ENCODE results near the gene AGPAT4. TPM values are rescaled to one million over a fixed set of nuclear protein-coding genes. Genes with fewer than 3 reads are reported as not detected.
A peak's percentile ranks its signal among the peaks of the same experiment; 100 is the strongest.

The AGPAT4 gene
- total RNA-seq, 1 experiment from 2014 or later = 15.5 TPM

DNA sequence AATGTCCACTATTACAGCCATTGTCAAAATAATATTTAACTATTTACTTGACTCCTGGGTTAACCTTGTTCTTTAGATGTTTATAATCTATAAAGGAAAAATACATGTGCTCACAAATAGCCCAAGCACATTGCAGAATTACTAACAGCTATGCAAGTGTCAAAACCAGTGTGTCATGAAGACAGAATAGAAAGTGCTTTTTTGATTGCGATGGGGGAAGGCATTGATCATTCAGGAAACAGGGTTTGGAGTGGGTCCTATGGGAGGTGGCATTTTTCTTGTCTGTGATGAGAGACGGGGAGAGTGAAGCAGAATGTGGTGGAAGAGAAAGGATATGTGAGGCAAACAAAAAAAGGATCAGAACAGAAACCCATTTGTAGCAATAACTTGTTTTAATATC, 1.0 kb upstream of the AGPAT4 start (continued):
- TF ChIP-seq, protein P1, sequence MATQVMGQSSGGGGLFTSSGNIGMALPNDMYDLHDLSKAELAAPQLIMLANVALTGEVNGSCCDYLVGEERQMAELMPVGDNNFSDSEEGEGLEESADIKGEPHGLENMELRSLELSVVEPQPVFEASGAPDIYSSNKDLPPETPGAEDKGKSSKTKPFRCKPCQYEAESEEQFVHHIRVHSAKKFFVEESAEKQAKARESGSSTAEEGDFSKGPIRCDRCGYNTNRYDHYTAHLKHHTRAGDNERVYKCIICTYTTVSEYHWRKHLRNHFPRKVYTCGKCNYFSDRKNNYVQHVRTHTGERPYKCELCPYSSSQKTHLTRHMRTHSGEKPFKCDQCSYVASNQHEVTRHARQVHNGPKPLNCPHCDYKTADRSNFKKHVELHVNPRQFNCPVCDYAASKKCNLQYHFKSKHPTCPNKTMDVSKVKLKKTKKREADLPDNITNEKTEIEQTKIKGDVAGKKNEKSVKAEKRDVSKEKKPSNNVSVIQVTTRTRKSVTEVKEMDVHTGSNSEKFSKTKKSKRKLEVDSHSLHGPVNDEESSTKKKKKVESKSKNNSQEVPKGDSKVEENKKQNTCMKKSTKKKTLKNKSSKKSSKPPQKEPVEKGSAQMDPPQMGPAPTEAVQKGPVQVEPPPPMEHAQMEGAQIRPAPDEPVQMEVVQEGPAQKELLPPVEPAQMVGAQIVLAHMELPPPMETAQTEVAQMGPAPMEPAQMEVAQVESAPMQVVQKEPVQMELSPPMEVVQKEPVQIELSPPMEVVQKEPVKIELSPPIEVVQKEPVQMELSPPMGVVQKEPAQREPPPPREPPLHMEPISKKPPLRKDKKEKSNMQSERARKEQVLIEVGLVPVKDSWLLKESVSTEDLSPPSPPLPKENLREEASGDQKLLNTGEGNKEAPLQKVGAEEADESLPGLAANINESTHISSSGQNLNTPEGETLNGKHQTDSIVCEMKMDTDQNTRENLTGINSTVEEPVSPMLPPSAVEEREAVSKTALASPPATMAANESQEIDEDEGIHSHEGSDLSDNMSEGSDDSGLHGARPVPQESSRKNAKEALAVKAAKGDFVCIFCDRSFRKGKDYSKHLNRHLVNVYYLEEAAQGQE (IDR thresholded peaks at IDR 0.05; ENCODE audit: low read depth) = no peak
- TF ChIP-seq JUND (IDR thresholded peaks at IDR 0.05) = no peak
- TF ChIP-seq EGR1 (IDR thresholded peaks at IDR 0.05; ENCODE audit: low read depth) = no peak
- no peak for TF ChIP-seq ELF1 (IDR thresholded peaks at IDR 0.05; ENCODE audit: borderline replicate concordance, low read depth)
- no peak for TF ChIP-seq EZH2 (IDR thresholded peaks at IDR 0.05)

DNA sequence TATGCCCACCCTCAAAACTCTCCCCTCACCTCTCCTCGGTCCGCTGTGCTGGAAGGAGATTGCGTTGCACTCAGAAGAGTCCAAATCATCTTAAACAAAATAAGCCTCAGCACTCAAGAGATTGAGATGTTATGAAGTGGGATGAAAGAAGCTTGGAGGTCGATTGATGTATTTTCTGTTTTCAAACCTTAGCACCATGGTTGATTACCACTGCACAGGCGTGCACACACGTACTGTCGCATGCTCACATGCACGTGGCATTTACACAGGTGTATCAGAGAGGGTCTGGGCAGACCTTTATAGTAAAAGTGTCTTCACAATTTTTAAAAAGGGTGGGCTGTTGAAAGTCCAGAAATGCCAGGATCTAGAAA, 612 bp upstream of the AGPAT4 start:
- Histone ChIP-seq H3K4me3 (replicated peaks in 1 of 2; ENCODE audit: low read depth in 1 of 2, low read length in 2 of 2) (peak overlapping the region; percentile 73 to 78), H2AFZ (ENCODE audit: low read depth, low read length, poor library complexity, severe bottlenecking) (peak overlapping the region; percentile 82), H3K9me3 (ENCODE audit: control insufficient read depth in 1 of 2, insufficient read depth in 1 of 2, low read depth in 1 of 2, low read length in 2 of 2) (no peaks in the 10 kb centered on the region), H3K9me2 (ENCODE audit: insufficient read depth) (no peaks in the 10 kb centered on the region), H3K79me2 (ENCODE audit: insufficient read depth, low read length) (peaks cover 9% of the 10 kb centered on the region; the same call in 1 of the 2 replicates), H3K36me3 (ENCODE audit: control insufficient read depth in 1 of 2, insufficient read depth in 2 of 2, low read length in 2 of 2) (no peaks in the 10 kb centered on the region), H3K27me3 (ENCODE audit: insufficient read depth, low read length) (no peaks in the 10 kb centered on the region), H4K20me1 (ENCODE audit: insufficient read depth) (no peaks in the 10 kb centered on the region; the same call in 1 of the 2 replicates), H3K27ac (ENCODE audit: low read depth, low read length) (peak overlapping the region; percentile 40), H3K9ac (ENCODE audit: low read length) (peak overlapping the region; percentile 58), H3K4me1 (ENCODE audit: control insufficient read depth in 1 of 2, insufficient read depth in 2 of 2, low read length in 2 of 2) (peaks cover 4 to 35% of the 10 kb centered on the region in 2 experiments; a peak in 2 of 4 replicates), H3K4me2 (ENCODE audit: low read length) (peak overlapping the region; percentile 75)
- TF ChIP-seq POLR2AphosphoS5 (IDR thresholded peaks at IDR 0.05; ENCODE audit: low read depth, low read length) = no peak
- no peak for TF ChIP-seq TCF7L2 (IDR thresholded peaks at IDR 0.05; ENCODE audit: borderline replicate concordance, extremely low read depth, insufficient read depth, insufficient read length)
- no peak for TF ChIP-seq JUND (IDR thresholded peaks at IDR 0.05)
- TF ChIP-seq, protein P2, sequence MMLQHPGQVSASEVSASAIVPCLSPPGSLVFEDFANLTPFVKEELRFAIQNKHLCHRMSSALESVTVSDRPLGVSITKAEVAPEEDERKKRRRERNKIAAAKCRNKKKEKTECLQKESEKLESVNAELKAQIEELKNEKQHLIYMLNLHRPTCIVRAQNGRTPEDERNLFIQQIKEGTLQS (IDR thresholded peaks at IDR 0.05) = no peak
- TF ChIP-seq, protein P3, sequence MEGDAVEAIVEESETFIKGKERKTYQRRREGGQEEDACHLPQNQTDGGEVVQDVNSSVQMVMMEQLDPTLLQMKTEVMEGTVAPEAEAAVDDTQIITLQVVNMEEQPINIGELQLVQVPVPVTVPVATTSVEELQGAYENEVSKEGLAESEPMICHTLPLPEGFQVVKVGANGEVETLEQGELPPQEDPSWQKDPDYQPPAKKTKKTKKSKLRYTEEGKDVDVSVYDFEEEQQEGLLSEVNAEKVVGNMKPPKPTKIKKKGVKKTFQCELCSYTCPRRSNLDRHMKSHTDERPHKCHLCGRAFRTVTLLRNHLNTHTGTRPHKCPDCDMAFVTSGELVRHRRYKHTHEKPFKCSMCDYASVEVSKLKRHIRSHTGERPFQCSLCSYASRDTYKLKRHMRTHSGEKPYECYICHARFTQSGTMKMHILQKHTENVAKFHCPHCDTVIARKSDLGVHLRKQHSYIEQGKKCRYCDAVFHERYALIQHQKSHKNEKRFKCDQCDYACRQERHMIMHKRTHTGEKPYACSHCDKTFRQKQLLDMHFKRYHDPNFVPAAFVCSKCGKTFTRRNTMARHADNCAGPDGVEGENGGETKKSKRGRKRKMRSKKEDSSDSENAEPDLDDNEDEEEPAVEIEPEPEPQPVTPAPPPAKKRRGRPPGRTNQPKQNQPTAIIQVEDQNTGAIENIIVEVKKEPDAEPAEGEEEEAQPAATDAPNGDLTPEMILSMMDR (IDR thresholded peaks at IDR 0.05 in 2 of 3, conservative IDR thresholded peaks at IDR 0.05 in 1 of 3; ENCODE audit: borderline replicate concordance in 1 of 3, insufficient read depth in 1 of 3, low read depth in 2 of 3, low read length in 2 of 3) = no peak
- no peak for TF ChIP-seq EGR1 (IDR thresholded peaks at IDR 0.05; ENCODE audit: low read depth)
- no peak for TF ChIP-seq ZFX (IDR thresholded peaks at IDR 0.05)
- no peak for TF ChIP-seq SRF (IDR thresholded peaks at IDR 0.05; ENCODE audit: low read depth)
- DNase-seq (ENCODE audit: low read depth, low spot score) (no peak), ATAC-seq (peak; percentile 19)
- ChIA-PET RAD21 (ENCODE audit: low non-redundant PET in 1 of 2, low total read pairs in 2 of 2, uncharacterized antibody in 2 of 2, unreplicated experiment in 2 of 2) (interaction anchor here in 1 of 2 experiments (0.6 to 1.1 kb wide), 2 partner anchors 12 to 97 kb away, joined by 3 read pairs; no protein-coding TSS in a partner anchor), CTCF (interaction anchor here (1.5 kb wide), 2 partner anchors 96 to 99 kb away, joined by 4 read pairs; no protein-coding TSS in a partner anchor), POLR2A (interaction anchor here (0.7 to 2.2 kb wide), 3 partner anchors 10 to 509 kb away, joined by 3 to 7 read pairs (median 3); no protein-coding TSS in a partner anchor)
- TSS peak; percentile 94 for BruUV-seq (replicated peaks)
- intact Hi-C loops (cut with micrococcal nuclease) = loop anchor here (10.0 kb wide), 2 partner anchors 80 to 110 kb away; no protein-coding TSS in a partner anchor

Data from HCT116 (cell line).